GM18907 (cell line): ENCODE data around the gene FBXO41.

Source experiments
- ATAC-seq: cut with Tn5 transposase; IDR thresholded peaks from one replicate; pipeline ENCODE4 v1.9.1; 2021; ENCODE audit warnings: mild to moderate bottlenecking, moderate library complexity; ENCODE audit not compliant: unreplicated experiment

The FBXO41 gene

DNA sequence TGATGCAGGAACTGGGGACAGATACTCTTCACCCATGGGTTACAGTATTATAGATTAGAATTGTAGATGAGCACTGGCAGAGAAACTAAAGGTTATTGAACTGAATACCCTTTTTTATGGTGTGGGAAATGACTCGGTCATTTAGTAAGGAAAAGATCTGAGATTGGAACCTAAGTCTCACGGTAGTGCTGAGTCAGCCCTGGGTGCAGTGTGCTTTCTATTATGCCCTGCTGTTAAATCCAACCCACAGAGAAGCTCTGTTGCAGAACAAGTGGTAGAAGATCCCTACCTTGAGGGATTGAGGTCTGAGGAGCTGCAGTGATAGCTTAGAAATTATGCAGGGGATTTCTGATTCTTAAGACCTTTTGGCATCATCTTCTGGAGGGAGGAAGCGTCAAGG lies 37.4 kb downstream of the FBXO41 start:
- ATAC-seq, result no peak

DNA sequence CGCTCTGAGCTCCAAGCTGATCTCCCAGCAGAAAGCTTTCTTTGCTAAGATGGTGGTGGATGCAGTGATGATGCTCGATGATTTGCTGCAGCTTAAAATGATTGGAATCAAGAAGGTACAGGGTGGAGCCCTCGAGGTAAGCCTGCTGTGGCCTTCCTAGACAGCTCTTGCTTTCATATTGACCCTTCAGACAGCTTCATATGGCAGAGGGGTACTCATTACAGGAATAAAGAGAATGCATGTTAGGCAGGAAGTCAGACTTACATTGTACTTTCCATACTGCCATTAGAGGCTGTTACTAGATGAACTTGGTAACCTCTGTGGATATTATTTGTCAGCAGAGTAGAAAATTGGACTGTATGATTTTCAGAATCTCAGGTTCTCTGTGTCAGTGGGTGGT lies 39.7 kb downstream of the FBXO41 start:
- no peak for ATAC-seq

DNA sequence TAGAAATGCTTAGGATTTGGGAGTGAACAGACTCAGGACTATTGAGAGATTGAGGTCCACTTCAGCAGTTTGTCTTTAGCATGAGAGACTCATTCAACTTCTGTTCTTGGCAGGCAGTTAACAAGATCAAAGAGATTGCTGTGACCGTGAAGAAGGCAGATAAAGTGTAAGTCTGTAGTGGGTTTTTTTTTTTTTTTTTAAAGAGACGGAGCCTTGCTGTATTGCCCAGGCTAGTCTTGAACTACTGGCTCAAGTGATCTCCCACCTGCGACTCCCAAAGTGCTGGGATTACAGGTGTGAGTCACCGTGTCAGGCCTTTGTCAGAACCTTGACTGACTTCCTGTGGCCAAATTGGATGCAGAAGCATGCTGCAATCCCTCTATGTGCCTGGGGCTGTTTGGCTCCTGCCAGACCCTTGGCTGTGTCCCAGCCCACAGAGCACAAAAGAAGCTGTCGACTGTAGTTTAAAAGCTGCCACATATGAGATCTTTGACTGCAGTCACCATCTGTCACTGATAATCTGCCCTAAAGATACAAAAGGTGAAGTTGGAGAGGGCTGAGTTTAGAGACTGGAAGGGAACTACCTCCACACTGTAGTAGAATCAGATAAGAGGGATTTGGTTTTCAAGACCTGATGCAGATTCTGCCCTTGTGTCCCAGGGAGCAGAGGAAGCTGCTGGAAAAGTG lies 40.3 kb downstream of the FBXO41 start:
- no peak for ATAC-seq

DNA sequence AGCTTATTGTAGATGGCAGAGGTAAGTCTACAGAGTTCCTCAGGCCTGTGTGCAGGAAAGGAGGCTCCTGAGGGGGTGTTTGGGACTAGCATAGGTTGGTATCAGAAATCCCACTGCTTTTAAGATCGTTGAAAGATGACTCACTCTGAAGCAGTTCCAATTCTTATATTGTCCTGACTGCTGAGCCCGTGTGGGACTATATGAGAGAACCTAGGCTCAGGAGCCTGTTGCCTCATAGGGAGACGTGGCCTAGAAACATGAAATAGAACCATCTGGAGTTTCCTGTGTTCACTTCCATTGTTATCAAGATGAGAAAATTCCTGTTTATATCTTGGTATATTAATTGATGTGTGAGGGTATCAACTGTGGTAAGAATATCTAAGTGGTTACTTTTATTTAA lies 44.5 kb downstream of the FBXO41 start:
- ATAC-seq, result no peak

DNA sequence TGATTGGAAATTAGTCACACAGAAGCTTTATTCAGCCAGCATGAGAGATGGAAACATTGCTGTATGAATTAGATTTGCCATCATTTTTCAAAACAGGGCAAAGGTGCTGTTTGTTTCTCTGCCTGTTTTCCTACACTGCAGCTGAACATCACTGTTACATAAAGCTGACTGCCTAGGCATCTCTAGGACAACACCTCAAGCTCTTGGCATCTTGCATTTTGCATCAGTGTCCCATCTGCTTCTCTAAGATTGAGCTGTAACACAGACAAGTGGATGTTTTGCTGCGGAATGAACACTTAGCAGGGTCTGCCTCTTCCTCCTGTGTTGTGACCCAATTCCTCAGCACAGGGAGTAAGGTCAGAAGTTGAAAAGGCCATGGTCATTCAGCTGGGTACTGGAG lies 45.3 kb downstream of the FBXO41 start:
- ATAC-seq, result no peak

DNA sequence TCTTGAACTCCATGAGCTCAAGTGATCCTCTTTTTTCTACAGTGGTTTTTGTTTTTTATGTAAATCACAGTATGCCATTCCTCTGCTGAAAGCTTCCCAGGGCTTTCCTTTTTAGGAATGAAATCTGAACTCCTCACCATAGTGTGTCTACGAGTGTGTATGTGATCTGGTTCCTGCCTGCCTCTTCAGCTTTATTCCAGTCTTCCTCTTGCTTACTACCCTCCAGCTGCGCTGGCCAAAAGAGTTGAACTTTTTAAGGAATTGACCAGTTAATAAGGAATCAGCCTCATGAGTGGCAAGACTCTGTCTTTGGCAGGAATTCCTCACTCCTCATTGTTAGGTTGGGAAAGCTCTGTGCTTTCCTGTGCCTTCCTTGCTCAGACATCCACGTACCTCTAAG lies 46.1 kb downstream of the FBXO41 start:
- no peak for ATAC-seq

DNA sequence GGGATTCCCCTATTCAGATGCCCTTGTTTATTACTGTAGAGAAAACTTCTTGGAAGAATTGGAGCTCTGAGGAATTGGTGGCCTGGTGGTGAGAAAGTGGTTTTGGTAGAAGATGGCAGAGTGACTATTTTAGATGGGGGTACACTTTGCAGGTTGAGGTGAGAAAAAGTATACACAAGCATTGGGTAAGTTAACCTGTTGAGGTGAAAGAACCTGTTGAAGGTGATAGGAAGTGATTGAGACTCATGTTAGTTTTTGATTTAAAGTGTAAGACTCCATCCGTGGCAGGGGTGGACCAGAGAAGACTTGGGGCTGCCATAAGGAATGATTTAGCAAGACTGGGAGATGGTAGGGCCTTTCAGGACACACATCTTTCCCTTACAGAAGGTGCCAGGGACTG lies 47.1 kb downstream of the FBXO41 start:
- ATAC-seq, result no peak

DNA sequence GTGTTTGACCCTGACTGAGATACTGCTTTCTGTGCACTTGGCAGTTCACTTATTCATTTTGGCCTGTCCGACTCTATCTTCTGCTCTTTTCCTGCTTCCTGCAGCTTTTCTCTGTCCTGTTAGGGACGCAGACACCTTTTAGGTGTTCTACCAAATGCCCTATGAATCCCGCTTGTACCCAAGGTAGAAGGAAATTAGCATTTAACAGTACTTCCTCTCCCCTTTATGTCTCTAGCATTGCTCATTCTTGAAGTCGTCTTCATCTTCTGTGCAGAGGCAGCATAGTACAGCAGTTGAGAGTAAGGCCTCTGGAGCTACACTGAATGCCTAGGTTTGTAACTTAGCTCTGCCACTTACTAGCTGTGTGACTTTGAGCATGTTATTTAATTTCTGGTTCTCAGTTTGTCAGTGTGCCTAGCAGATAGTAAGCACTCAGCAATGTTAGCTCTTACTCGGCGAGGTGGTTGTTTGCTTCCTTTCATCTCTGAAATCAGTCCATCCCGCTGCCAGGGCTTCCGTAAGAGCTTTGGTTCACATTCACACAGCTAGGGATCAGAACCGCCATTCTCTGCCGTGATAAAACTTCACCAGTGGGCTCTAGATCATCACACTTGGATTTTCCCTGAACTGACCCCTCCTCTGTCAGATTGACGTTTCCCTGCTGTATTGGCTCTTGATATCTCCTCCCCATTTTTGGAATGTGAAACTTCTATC lies 48.8 kb downstream of the FBXO41 start:
- no peak for ATAC-seq

DNA sequence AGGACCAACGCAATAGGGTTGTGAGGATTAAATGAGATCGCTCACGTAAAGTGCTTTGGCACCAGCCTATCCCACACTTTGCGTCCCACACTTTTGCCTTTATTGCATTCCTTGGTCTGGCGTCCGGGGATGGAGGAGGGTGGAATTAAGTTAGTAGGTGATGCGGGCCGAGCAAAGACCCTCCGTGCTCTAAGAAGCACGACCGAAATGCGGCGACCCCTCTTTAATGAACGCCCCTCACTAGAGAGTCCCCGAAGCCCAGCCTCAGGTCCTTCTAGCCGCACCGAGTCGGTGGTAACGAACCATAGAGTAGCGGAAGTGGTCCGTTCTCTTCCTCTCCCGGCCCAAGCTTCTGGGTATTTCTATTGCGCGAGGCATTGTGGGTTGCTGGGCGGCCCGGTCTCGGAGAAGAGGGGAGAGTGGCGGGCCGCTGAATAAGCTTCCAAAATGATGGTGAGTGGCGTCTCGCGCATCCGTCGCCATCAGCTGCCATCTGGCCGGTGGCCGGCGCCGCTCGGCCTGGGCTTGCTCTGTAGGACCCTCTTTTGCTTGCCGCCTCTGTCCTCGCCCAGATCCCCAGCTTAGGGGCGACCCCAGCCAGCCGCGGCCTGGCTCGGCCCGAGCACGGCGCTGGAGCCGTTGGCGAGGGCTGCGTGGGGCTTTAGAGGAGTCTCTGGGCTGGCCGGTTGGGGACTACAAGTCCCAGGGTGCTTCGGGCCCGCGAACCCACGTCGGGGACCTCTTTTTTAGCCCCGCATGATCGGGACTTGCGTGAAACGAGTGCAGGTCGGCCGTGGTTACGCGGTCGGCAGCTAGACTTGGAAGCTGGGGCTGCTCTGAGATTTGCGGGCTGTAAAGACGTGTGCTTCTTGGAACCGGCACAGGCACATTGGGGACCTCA lies 50.1 kb downstream of the FBXO41 start, which contains the start of gene CCT7:
Gene CCT7 (plus strand): TSS at position 377 of the 901 bp plus-strand sequence. CDS start 71 bp downstream, at position 448.
- ATAC-seq, result peak; percentile 74

DNA sequence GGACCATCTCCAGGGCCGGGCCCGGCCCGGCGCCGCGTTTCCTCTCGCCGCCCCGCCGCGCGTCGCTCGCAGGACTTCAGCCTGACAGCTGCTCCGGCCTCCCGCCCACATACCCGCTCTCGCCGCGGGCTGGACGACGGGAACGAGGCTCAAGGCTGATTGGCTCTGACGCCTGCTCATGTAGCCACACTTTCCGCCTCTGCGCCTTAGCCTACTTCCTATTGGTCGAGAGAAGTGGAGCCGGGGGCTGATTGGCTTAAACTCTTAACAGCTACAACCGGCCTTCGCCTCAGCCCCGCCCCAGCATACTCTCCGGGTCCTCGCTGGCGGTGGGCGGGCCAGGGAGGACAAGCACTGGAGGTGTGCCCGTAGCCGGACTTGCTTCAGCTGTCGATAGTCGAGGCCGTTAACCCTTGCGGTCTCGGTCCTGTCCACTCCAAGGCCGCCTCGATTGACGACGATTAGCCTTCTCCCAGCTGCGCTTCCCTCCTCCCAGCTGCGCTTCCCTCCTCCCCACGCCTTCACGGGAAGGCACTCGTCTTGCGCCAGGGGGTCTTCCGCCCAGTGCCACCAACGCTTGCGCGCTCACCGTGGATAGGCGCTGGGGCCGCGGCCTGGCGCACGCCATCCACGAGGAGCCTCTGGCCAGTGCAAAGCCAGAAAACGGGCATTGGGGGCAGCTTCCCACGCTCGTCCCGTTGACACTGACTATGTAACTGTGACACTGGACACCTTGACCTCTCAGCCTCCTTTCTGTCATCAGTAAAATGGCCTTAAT lies 50.9 kb downstream of the FBXO41 start, which contains the start of gene PRADC1:
Gene PRADC1 (minus strand): TSS at position 86 of the 778 bp plus-strand sequence. CDS start 79 bp downstream, at position 7.
- ATAC-seq, result peak; percentile 93

DNA sequence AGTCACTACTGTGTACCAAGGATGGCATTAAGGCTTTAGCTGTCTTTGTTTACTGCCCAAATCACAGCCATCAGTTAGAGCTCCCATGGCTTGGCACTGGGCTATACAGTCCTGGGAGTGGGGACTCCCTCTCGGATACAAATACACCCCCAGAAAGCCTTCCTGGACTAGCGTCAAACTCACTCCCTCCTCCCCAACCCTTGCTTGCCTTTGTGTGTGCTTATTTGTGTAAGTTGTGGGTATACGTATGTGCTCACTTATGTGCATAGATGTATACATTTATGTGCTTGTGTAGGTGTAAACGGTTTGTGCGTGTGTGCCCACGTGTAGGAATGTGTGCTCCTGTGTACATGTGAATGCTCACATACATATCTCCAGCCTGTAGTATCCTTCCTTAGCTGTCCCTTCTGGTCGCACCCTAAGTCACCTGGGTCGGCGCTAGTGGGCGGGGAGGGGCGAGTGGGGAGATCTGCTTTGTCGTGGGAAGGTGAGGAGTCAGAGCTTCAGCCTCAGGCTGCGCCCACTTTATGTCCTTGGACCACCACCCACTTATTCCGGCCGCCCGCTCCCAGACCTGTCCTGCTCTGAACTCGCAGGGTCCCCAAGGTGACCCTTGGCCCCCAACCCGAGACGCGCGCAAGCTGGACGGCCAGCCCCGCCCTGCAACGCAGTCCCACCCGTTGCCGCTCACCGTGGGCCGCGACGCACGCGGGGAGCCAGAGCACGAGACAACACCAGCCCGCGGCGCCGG lies 51.7 kb downstream of the FBXO41 start:
- peak; percentile 16 for ATAC-seq

DNA sequence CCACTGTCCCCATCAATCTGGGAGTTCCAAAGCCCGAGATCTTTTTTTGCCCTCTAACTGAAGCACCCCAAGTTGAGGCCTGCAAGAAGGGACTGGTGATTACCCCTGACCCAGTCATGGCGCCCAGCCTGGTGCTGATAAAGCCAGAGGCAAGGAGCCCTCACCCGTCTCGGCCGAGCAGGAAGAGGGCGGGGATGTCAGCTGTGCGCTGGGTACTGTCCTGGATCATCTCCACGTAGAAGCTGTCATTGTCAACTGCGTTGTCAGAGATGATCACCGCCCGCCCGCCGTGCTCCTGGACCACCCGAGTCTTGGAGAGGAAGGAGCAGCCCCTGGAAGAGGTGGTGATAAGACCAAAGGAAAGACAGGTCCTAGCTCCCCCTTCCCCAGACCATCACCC lies 55.6 kb downstream of the FBXO41 start:
- ATAC-seq, result no peak

DNA sequence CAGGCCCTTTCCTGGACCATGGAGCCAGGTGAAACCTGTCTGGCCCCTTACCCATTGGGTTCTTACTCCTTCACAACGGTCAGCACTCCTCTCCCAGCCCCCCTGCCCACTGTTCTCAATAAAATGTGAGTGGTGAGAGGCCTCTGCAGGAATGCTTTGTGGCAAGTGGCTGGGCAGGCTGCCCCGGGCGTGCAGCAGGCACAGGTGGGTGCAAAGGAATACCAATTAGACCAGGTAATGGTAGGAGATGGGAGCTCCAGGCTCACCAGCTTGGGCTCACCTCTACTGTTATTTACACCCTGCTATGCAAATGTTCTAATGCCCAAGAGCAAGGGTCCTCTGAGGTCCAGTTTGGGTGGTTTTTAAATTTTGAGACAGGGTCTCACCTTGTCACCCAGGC lies 57.2 kb downstream of the FBXO41 start:
- no peak for ATAC-seq

DNA sequence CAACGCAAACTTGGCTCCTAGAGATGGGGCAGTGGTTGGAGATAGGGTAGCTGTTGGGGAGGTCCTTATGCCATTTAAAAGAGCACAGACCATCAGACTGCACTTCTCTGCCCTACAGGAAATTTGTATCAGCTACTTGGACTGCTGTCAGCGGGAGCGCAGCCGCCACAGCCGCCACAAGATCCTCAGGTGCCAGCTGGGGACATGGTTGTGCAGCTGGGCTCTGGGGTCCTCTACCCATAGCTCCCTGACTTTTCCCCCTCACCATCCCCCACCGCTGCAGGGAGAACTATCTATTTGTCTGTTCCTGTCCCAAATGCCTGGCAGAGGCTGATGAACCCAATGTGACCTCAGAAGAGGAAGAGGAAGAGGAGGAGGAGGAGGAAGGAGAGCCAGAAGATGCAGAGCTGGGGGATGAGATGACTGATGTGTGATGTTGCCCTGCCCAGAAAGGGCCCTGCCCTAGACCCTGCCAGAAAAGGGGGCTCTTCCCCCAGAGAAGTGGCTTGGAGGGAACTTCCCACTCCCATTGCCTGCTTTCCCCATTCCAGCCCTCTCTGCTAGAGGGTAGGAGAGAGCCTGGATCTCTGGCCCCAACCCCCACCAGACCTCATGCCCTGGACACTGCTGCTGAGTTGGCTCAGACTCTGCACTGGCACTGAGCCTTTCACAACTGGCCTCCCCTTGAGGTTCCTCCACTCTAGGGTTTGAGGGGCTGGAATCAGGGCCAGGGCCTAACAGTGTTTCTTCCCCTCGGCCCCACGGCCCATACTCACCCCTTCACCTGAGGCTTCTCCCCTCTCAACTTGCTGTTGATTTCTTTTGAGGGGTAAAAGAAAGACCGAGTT lies 58.5 kb downstream of the FBXO41 start:
- ATAC-seq, result no peak

DNA sequence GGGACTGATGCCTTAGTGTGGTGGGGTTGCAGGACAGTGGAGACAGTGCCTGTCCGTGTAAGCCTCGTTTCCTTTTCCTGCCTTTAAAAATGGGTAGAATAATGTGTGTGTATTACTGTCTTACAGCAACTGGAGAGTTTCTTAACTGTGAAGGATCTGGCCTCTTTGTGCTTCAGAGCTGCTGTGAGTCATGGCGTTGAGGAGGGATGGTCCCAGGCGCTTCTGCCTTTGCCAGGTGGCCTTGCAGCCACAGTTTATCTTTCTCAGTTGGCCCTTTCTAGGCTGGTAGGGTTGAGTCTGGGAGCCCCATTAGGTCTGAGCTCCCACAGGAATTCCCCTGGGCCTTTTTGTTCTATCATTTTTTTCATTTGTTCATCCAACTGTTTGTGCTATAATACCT lies 60.5 kb downstream of the FBXO41 start:
- ATAC-seq, result no peak

DNA sequence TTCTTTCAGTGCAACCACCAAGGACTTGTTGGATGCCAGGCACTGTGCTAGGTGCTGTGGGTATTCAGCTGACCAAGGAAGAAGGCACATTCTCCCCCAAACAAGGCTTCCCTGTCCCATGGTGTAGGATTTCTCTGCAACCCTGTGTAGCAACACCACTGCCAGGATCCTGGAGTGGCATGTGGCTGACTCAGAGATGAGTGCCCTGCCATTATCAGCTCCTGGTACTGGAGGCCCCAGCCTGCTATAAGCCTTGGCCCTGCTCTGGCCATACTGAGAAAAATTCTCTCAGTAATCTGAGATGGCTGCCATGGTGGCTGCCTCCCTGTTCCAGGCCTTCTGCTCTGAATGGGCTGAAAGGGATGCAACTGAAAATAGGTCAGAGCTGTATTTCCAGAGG lies 66.0 kb downstream of the FBXO41 start:
- ATAC-seq, result no peak

DNA sequence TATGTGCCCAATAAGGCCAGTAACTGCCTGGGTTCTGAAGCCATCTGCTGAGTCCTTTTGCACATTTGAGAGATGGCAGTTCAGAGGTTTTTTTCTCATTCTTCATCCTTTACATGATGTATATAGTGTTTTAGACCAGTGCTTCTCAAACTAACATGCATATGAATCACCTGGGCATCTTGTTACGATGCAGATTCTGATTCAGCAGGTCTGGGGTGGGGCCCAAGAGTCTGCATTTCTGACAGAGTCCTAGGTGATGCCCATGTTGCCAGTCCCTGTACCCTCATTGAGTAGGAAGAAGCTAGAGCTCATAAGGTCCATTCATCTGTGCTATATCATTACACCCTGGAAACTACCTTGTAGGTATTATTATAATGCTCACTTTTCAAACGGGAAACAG lies 66.5 kb downstream of the FBXO41 start:
- ATAC-seq, result no peak

DNA sequence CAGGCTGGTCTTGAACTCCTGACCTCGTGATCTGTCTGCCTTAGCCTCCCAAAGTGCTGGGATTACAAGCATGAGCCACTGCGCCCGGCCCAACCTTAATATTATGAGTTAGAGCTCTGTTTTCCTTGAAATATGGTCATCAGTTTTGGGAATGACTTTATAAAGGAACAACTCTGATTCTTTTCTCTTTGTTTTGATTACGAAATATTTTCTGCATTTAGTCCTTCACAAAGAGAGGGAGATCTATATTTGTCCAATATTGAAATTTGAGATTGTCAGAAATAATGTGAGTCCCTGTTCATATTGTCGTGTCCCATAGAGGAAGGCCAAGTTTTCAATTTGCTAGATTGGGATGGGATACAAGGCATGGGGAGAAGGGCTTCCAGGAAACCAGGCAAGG lies 67.1 kb downstream of the FBXO41 start:
- no peak for ATAC-seq

DNA sequence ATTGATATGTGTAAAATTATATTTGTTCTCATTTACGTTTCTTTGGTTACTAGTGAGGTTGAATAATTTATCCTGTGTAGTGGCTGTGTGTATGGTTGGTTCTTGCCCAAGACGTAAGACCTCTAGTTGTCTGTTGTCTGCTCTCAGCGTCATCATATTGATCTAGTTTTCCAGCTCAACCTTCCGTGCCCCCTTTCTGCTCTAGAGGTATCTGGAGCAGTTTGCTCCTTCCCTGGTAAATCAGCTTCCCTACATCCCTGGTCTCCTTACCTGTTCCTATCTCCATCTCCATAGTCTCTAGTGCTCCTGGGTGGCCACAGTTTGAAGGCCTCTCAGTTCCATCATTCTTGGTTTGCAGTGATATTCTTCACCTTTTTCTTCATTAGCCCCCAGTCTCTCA lies 69.0 kb downstream of the FBXO41 start:
- no peak for ATAC-seq
